Amygdala (tissue), 56 donors: ENCODE results near the gene ST6GALNAC2.

Experiments
- DNase-seq, 56 donors: peaks; one replicate each; lab custom pipeline; 2025; lab: John Stamatoyannopoulos, UW

Gene ST6GALNAC2

GRCh38 chr17:76601065-76601464 lies 15.4 kb upstream of the ST6GALNAC2 start:
- no peak for DNase-seq

GRCh38 chr17:76599694-76600460 lies 14.2 kb upstream of the ST6GALNAC2 start:
- no peak for DNase-seq

- DNase-seq = peak in 38 of 56 donors; percentile 8 to 80 (median 42)
These were observed 12.4 kb upstream of the ST6GALNAC2 start for GRCh38 chr17:76598004-76598439.

GRCh38 chr17:76597156-76598003 lies 11.7 kb upstream of the ST6GALNAC2 start:
- no peak for DNase-seq

GRCh38 chr17:76594690-76595089 lies 9.0 kb upstream of the ST6GALNAC2 start:
- no peak for DNase-seq

DNA sequence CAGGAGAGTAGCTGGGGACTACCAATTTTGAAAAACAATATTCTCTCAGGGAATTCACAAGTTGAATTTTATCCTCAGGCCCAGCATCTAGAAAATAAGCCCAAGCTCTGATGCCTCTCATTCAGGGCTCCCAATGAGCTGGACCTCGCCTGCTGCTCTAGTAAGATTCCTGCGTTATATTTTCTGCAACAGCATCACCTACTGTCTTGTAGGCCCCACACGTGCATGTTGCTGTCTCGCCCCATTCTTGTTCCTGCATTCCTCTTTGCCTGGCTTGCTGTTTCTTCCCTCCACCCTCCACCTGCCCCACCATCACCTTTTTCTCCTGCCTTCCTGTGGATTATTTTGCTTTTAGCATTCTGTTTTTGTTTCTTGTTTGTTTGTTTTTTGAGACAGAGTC lies 8.3 kb upstream of the ST6GALNAC2 start:
- DNase-seq = no peak

GRCh38 chr17:76593384-76593826 lies 7.7 kb upstream of the ST6GALNAC2 start:
- DNase-seq = no peak

- no peak for DNase-seq
These were observed 2.5 kb upstream of the ST6GALNAC2 start for GRCh38 chr17:76588182-76588581.

DNA sequence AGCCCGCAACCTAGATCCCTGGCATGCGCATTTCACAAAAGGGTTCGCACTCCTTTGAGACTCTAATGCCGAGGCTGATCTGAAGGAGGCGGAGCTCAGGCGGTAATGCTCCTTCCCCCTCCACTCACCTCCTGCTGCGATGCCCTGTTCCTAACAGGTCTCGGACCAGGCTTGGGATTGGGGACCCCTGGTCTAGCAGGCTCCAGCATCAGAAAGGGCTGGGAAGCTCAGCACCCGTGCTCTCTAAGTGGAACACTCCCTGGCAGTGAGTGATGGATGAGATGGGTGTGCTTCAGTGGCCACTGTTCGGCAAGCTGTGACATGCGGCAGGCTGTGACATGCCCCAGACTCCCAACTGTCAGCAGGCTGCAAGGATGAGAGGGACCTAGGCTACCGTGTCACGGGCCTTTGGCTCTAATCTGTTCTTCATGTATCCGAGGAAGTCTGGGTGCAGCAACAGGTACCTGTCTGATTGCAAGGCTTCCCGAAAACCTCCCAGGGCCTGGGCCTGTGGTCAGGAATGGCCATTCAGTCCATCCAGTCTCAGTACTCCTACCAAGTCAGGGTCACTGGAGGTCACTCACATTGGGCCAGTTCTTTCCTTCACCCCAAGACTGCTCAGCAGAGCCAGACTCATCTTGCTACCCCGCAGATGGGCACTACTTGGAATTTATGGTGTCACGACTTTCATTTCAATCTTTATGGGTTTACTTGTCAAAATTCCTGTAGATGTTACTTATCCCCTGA lies 1.3 kb upstream of the ST6GALNAC2 start:
- no peak for DNase-seq

DNA sequence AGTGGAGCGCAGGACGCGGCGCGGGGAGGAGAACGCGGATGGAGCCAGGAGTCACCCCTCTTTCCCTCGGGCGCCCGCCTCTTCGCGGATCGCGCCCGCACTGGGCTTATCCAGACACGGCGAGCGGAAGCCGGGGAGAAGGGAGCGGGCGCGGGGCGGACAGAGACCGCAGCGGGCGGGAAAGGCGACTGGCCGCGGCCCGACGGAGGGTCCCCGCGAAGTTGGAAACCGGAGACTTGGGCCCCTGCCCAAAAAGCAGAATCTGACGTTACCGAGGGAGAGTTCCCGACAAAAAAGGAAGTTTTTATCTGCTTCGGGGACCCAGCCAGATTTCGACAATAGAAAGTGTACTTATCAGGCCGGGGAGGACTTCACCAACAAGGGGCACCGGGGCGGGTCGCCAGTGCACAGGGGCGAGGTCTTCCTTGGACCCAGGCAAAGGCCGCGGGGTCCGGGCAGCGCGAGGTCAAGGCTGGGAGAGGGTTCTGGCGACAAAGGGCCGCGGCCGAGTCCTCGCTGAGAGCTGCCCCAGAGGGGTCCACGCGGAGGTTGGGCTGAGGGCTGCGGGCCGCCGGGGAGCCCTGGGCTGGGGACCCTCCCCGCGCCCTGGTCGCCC lies 519 bp downstream of the ST6GALNAC2 start:
- no peak for DNase-seq

DNA sequence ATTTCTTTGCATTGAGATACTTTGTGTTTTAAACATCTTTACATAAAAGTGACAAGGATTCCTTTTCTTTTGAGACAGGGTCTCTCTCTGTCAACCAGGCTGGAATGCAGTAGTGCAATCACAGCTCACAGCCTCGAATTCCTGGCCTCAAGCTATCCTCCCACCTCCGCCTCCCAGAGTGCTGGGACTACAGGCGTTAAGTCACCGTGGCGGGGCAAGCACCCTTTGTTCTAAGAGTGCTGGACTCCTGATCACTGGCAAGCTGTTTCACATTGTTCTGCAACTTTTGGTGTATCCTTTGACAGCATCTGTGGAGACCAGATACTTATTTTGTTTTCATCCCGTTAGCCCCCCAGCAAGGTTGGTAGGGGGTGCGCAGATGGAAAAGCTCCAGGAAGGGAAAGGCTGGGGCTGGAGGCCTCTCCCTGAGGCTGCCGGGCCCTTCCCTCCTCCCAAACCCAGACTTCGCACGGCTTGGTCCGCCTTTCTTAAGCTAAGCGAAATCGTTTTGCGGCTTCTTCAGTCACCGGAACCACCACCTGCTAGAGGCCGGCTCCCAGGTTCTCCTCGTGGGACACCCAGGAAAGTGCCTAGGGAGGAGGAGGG lies 1.1 kb downstream of the ST6GALNAC2 start:
- DNase-seq = no peak

GRCh38 chr17:76582660-76583059 lies 3.0 kb downstream of the ST6GALNAC2 start:
- no peak for DNase-seq

DNA sequence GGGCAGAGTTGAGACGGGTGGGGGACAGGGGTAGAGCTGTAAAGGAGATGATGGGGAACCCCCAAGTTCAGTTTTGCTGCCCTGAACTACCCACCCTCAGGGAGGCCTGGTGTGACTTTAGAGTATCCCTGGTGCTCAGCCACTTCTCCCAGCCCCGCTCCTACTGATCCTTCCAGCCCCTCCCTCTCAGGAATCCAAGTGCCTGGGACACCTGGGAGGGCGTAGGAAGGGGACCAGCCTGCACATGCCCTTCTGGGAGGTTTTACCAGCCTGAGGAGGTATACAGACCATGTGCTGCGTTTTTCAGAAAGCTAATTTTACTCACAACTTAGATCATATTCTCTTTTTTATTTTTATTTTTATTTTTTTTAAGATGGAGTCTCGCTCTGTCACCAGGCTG lies 4.1 kb downstream of the ST6GALNAC2 start:
- DNase-seq = no peak

- DNase-seq = no peak
These were observed 6.4 kb downstream of the ST6GALNAC2 start for GRCh38 chr17:76579281-76579680.

DNA sequence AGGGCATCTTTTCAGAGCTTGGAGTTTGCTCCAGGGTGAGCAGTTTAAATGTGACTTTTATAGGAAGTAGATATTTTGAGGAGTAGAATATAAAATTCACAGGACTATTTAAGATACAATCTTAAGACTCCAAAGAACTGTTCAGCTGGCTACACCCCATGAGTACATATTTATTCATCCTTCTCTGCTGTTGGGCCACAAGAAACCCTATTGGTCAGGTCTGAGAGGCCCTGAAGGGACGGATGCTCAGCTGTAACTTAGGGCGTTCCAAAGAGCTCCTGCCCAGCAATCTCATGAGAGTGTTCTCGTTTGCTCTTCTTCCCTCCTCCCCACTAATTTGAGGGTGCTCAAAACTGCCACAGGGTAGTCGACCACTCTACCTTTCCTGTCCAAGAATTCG lies 7.3 kb downstream of the ST6GALNAC2 start:
- DNase-seq = no peak

DNA sequence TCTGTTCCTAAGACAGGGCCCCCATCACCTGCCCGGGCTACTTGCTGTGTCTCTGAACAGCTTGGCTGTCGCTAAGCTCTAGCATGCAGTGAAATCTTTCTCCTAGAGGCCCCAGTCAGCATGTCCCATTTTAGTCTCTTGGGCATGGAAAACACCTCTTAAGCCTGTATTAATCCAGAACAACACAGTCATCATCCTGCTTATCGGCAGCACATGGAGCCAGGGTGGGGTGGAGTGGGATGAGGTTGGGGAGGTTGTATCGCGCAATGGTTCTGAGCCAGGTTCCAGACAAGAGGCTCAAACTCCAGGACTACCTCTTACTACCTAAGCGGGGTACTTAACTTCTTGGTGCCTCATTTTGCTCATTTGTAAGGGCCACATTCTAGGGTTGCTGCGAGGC lies 7.8 kb downstream of the ST6GALNAC2 start:
- DNase-seq = no peak

- DNase-seq = no peak
These were observed 9.5 kb downstream of the ST6GALNAC2 start for GRCh38 chr17:76576189-76576588.

DNA sequence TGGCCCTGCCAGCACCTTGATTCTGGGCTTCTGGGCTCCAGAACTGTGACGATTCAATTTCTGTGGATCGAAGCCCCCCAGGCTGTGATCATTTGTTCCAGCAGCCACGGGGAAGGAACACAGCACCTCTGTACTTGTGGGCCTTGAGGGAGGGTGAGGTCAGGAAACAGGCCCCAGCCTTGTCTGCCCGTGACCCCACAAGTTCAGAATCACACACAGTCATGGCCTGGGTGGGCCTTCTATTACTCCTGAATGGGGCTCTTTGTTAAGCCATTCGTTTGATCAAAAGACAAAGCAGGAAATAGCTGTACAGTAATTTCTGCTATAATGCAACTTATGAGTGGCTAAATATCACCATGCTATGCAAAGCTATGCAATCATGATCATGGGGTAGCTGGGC lies 10.1 kb downstream of the ST6GALNAC2 start:
- DNase-seq = no peak

DNA sequence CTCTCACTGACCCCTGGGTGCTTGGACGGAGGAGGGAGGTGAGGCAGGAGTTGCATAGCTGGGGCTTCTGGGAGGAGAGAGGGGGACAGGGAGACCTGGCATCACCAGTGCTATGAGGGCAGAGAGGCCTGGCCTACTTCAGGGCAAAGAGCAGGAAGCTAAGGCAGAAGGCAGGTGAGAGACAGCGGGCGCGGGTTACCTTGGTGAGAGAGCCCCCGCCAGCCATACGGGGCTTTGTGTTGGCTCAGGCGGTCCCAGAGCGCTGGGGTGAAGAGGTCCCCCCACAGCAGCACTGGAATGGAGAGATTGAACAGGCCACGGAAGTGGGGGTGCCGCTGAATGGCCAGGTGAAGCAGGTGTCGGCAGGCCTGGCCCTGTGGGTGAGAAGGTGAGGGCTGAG lies 11.5 kb downstream of the ST6GALNAC2 start:
- no peak for DNase-seq

GRCh38 chr17:76573096-76573495 lies 12.6 kb downstream of the ST6GALNAC2 start:
- no peak for DNase-seq
